Measurements from ENCODE around the gene FAM171A2. TPM values are rescaled to one million over a fixed set of nuclear protein-coding genes. Genes with fewer than 3 reads are reported as not detected.
"Not testable (repeated sequence)": the region's sequence is repeated elsewhere in the genome, so short reads cannot be mapped to it uniquely, and the experiment has no call there.

Gene FAM171A2
- total and polyA plus RNA-seq, 7 donors, result 0.66 to 1.7 (median 1.4) TPM; not detected in 2

DNA sequence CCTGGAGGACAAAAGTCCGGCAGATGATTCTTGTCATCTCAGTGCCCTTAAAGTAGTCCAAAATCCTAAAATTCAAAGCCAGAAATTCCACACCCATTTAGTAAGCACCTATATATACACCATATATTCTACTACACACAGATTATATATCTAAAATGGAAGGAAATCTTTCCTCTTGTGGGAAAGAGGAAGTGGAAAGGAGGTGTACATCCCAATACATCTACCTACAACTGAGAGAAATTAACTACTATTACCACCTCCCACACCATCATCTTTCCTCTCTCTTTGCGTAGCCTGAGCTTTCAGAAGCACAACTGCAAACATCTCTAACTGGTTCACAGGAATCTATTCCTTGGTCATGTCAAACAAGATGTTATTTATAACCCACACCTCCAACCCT, 31.2 kb upstream of the FAM171A2 start:
- intact Hi-C loops (cut with DNase I), result no loop called here
- WGBS, 2 donors, result 92 to 99% methylated on average over 2 of the region's 2 CpGs

DNA sequence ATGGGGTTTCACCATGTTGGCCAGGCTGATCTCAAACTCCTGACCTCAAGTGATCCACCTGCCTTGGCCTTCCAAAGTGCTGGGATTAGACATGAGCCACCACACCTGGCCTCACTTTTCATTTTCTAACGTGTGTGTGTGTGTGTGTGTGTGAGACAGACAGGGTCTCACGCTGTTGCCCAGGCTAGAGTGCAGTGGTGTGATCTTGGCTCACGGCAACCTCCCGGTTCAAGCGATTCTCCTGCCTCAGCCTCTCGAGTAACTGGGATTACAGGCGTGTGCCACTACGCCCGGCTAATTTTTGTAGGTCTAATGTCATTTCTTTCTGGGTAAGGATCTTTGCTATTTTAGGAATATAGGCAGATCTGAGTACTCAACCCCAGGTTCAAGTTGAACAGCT, 30.5 kb upstream of the FAM171A2 start:
- 91 to 95% methylated on average over 9 of the region's 9 CpGs for WGBS, 2 donors
- not testable (repeated sequence) for H3K27me3 ChIP-seq, DNase-seq

More for the DNA sequence above, 31.2 kb upstream of the FAM171A2 start:
- no peak for TF ChIP-seq EP300 (IDR thresholded peaks at IDR 0.05)
- no peak for TF ChIP-seq POLR2A (IDR thresholded peaks at IDR 0.05)
- no peak for TF ChIP-seq POLR2AphosphoS5 (IDR thresholded peaks at IDR 0.05)
- TF ChIP-seq, protein P1, sequence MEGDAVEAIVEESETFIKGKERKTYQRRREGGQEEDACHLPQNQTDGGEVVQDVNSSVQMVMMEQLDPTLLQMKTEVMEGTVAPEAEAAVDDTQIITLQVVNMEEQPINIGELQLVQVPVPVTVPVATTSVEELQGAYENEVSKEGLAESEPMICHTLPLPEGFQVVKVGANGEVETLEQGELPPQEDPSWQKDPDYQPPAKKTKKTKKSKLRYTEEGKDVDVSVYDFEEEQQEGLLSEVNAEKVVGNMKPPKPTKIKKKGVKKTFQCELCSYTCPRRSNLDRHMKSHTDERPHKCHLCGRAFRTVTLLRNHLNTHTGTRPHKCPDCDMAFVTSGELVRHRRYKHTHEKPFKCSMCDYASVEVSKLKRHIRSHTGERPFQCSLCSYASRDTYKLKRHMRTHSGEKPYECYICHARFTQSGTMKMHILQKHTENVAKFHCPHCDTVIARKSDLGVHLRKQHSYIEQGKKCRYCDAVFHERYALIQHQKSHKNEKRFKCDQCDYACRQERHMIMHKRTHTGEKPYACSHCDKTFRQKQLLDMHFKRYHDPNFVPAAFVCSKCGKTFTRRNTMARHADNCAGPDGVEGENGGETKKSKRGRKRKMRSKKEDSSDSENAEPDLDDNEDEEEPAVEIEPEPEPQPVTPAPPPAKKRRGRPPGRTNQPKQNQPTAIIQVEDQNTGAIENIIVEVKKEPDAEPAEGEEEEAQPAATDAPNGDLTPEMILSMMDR (IDR thresholded peaks at IDR 0.05), result no peak
- H3K4me3 ChIP-seq, result no peak overlapping the region
- H3K27me3 ChIP-seq, result no peaks in the 10 kb centered on the region
- peaks cover 9 to 40% (median 16%) of the 10 kb centered on the region in 4 donors for H3K36me3 ChIP-seq
- H3K27ac ChIP-seq, result no peak overlapping the region
- H3K9me3 ChIP-seq, result no peaks in the 10 kb centered on the region
- no peaks in the 10 kb centered on the region for H3K4me1 ChIP-seq
- DNase-seq, result no peak

DNA sequence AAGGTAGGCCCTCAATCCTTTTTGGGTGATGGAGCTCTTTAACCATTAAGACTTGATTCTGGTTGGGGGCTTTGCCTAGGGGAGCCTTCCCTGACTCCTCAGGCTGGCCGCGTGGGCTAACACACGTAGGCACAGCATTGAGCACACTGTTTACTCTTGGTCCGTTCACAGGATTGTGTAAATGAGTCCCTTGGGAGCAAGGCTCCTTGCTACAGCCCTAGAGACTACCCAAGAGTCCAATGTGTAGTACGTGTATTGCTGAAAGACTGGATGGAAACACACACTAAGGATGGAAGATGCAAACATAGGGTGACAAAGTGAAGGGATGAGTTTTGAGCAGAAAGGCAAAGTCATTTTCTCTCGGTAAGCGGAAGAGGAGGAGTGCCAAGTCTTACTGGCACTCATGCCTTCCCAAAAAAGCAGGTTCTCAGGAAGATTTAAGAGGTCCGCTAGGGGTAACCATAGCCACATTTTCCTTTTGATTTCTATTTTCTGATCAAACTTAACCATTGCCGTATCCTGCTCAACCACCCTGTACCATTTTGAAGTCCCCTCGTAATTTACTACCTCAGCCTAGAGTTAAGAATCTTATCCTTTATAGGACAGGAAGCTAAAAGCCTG, 26.7 kb upstream of the FAM171A2 start:
- peaks cover 0 to 8% (median 8%) of the 10 kb centered on the region in 4 donors for H3K4me1 ChIP-seq
- H3K9me3 ChIP-seq, result no peaks in the 10 kb centered on the region
- H3K27me3 ChIP-seq, result peaks cover 0 to 7% (median 0%) of the 10 kb centered on the region in 3 donors
- H3K27ac ChIP-seq, result no peak overlapping the region
- DNase-seq, result no peak
- peaks cover 0 to 8% (median 0%) of the 10 kb centered on the region in 4 donors for H3K36me3 ChIP-seq
- no peak overlapping the region for H3K4me3 ChIP-seq
- TF ChIP-seq POLR2AphosphoS5 (IDR thresholded peaks at IDR 0.05), result no peak
- no peak for TF ChIP-seq POLR2A (IDR thresholded peaks at IDR 0.05)
- TF ChIP-seq, protein P1 (IDR thresholded peaks at IDR 0.05), result no peak
- TF ChIP-seq EP300 (IDR thresholded peaks at IDR 0.05), result no peak
- intact Hi-C loops (cut with DNase I), result no loop called here
- 79 to 84% methylated on average over 10 of the region's 10 CpGs for WGBS, 2 donors

More for the DNA sequence above, 30.5 kb upstream of the FAM171A2 start:
- H3K27ac ChIP-seq; H3K9me3 ChIP-seq; intact Hi-C loops (cut with DNase I); H3K4me3 ChIP-seq; H3K4me1 ChIP-seq: not testable (repeated sequence)
- peaks cover 4 to 33% (median 12%) of the 10 kb centered on the region in 4 donors for H3K36me3 ChIP-seq

DNA sequence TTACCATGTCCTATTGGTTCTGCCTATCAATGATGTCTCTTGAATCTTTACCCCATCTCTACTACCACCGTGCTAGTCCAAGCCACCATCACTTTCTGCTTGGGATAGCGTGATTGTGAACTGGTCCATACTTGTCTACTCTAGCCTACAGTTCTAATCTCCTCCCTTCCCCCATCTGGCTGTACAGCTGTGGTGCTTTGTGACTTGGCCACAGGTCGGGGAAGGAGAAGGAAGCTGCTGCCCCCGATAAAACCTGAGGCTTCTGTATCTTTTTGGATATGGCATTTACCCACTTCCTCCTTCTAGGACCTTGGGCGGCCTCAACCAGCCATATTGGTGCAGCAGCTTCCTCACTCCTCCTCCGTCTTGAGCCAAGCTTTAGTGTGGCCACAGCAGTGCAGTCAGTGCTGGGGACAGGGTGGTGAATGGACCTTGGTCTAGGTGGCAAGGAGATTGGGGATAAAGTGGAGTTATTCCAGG, 26.1 kb upstream of the FAM171A2 start:
- 58 to 81% methylated on average over 6 of the region's 6 CpGs for WGBS, 2 donors
- Histone ChIP-seq H3K27ac (no peak overlapping the region), H3K4me3 (no peak overlapping the region), H3K27me3 (peaks cover 0 to 11% (median 0%) of the 10 kb centered on the region in 3 donors), H3K36me3 (peaks cover 0 to 2% (median 0%) of the 10 kb centered on the region in 4 donors), H3K9me3 (no peaks in the 10 kb centered on the region), H3K4me1 (peaks cover 0 to 14% (median 12%) of the 10 kb centered on the region in 4 donors)
- intact Hi-C loops (cut with DNase I), result no loop called here
- TF ChIP-seq POLR2A (IDR thresholded peaks at IDR 0.05), result no peak
- DNase-seq, result no peak

DNA sequence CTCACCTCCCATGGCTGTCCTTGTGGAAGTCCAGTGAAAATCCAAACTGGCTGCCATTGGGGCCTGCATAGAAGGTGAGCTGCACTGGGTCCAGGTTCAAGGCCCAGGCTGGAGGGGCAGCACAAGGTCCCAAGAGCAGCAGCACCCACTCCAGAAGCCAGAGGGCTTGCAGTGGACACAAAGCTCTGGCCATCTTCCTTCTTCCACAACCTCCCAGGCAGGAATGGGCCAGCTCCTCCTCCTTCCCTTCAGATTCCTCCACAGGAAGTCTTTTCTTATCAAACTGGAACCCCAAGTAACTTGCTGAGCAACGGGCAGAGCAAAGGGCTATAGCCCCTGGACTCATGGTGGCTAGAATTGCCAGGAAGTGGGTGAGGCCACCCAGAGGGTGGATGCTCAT, 25.6 kb upstream of the FAM171A2 start, which contains the start of gene ITGA2B:
ITGA2B (minus strand) TSS at position 369 of the 400 bp plus-strand sequence; CDS start at position 193, 176 bp downstream.
- no peak within 1 kb of the TSS for H3K4me3 ChIP-seq
- no peak for TF ChIP-seq POLR2A (IDR thresholded peaks at IDR 0.05)
- DNase-seq, result no peak
- peaks cover 0 to 15% (median 0%) of the 10 kb centered on the region in 3 donors for H3K27me3 ChIP-seq
- no peaks in the 10 kb centered on the region for H3K36me3 ChIP-seq
- peaks cover 0 to 19% (median 16%) of the 10 kb centered on the region in 4 donors for H3K4me1 ChIP-seq
- 15 to 25% methylated on average over 1 of the region's 1 CpG for WGBS, 2 donors
- no peaks in the 10 kb centered on the region for H3K9me3 ChIP-seq
- intact Hi-C loops (cut with DNase I), result no loop called here
- no peak within 1 kb of the TSS for H3K27ac ChIP-seq

DNA sequence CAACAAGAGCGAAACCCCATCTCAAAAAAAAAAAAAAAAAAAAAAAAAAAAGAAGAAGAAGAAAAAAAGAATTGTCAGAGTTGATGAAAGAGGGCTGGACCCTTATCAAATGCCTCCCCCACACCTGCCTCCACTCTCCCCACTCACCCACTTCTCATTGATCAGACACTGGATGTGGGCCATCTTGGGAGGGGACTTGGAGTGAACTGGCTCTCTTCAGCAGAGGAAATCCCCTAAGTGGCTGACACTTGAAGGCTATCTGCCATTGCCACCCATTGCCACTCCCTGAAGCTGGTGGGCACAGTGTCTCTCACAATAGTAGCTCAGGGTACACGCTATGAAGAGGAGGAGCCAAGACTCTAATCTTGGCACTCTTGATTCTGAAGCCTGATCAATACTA, 24.2 kb upstream of the FAM171A2 start:
- peaks cover 0 to 19% (median 16%) of the 10 kb centered on the region in 4 donors for H3K4me1 ChIP-seq
- H3K4me3 ChIP-seq, result no peak overlapping the region
- DNase-seq, result no peak
- H3K9me3 ChIP-seq, result no peaks in the 10 kb centered on the region
- intact Hi-C loops (cut with DNase I), result no loop called here
- 87 to 99% methylated on average over 2 of the region's 2 CpGs for WGBS, 2 donors
- no peak for TF ChIP-seq POLR2AphosphoS5 (IDR thresholded peaks at IDR 0.05)
- TF ChIP-seq, protein P1 (IDR thresholded peaks at IDR 0.05), result no peak
- TF ChIP-seq POLR2A (IDR thresholded peaks at IDR 0.05), result no peak
- TF ChIP-seq EP300 (IDR thresholded peaks at IDR 0.05), result no peak
- H3K27ac ChIP-seq, result no peak overlapping the region
- peaks cover 0 to 21% (median 0%) of the 10 kb centered on the region in 3 donors for H3K27me3 ChIP-seq
- H3K36me3 ChIP-seq, result no peaks in the 10 kb centered on the region
